Esophagus (tissue), 2 donors: ENCODE results near the gene PLA2G1B. TPM values are rescaled to one million over a fixed set of nuclear protein-coding genes. Genes with fewer than 3 reads are reported as not detected.
"Not testable (repeated sequence)": the region's sequence is repeated elsewhere in the genome, so short reads cannot be mapped to it uniquely, and the experiment has no call there.

ENCODE experiments used
- H3K27ac ChIP-seq, 2 donors: one replicate each; pipeline ENCODE4 v1.5.1; 2013; ENCODE audit warnings: low read depth in 2 of 2, mild to moderate bottlenecking in 2 of 2, inconsistent platforms in 1 of 2, low read length in 1 of 2, moderate library complexity in 1 of 2
- H3K27me3 ChIP-seq, 2 donors: one replicate each; pipeline ENCODE4 v1.6.1; 2013; ENCODE audit warnings: low read length in 2 of 2, control low read depth in 1 of 2, mild to moderate bottlenecking in 1 of 2; ENCODE audit not compliant: insufficient read depth in 2 of 2, control insufficient read depth in 1 of 2
- H3K36me3 ChIP-seq, 2 donors: one replicate each; pipeline ENCODE4 v1.6.1; 2013; ENCODE audit warnings: low read length in 1 of 2; ENCODE audit not compliant: control insufficient read depth in 2 of 2, insufficient read depth in 2 of 2
- H3K4me1 ChIP-seq, 2 donors: one replicate each; pipeline ENCODE4 v1.6.1; 2013; ENCODE audit warnings: low read length in 1 of 2; ENCODE audit not compliant: control insufficient read depth in 2 of 2, insufficient read depth in 2 of 2
- H3K4me3 ChIP-seq, 2 donors: one replicate each; pipeline ENCODE4 v1.5.1; 2013; ENCODE audit warnings: low read length in 2 of 2, mild to moderate bottlenecking in 2 of 2, low read depth in 1 of 2, moderate library complexity in 1 of 2
- H3K9me3 ChIP-seq, 2 donors: one replicate each; pipeline ENCODE4 v1.6.1; 2013; ENCODE audit warnings: mild to moderate bottlenecking in 2 of 2, low read depth in 1 of 2, low read length in 1 of 2, moderate library complexity in 1 of 2; ENCODE audit not compliant: control insufficient read depth in 2 of 2, insufficient read depth in 1 of 2
- WGBS, 2 donors: extraction: QIAGEN DNeasy Blood & Tissue Kit; methylation state at CpG; one replicate each; pipeline ENCODE4 v1.1.7; 2013; 5-methylcytosine and 5-hydroxymethylcytosine counted together
- polyA plus RNA-seq, 2 donors: library from polyadenylated mRNA; stranded (reverse); fragments of 200-250 nt; gene quantifications; one replicate each; pipeline ENCODE4 v1.2.3, GENCODE V29; 2013
- donor health status: healthy with polysubstance abuse.
- donor health status: Bipolar disorder and iron deficiency.

PLA2G1B gene
- polyA plus RNA-seq, 2 donors, result 0.25 to 0.57 TPM

DNA sequence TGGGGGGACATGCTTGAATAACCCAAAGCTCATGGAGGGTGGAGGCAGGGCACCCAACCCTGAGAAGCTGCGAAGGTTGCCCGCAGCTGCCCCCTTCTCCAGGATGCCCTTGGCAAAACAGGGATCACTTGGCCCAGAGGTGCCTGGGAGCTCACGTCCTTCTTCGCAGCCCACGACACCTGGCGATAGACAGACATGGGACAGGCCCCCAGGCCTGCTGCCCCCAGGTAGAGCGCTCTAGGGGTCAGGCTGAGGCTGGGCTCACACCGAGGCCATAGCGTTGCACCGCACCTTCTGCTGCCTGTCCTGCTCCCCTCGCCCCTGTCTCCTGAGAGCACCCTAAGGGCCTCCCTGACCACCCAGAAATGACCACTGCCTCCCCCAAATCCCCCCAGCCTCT lies 20.2 kb upstream of the PLA2G1B start:
- Histone ChIP-seq H3K36me3 (no peaks in the 10 kb centered on the region), H3K27ac (no peak overlapping the region), H3K4me3 (no peak overlapping the region), H3K4me1 (no peaks in the 10 kb centered on the region), H3K27me3 (no peaks in the 10 kb centered on the region), H3K9me3 (no peaks in the 10 kb centered on the region)
- WGBS, 2 donors, result 97 to 98% methylated on average over 11 of the region's 11 CpGs

DNA sequence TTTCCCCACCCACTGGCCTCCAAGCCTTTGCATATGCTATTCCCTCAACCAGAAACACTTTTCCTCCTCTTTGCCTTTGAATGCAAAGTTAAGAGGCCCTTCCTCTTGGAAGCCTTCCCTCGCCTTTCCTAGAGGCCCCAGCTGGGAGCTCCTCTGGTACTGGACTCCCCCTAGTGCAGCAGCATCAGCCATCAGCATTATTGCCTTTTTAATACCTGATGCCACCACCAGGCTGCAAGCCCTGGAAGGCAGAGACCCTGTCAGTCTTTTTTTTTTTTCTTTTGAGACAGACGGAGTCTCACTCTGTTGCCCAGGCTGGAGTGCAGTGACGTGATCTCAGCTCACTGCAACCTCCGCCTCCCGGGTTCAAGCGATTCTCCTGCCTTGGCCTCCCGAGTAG lies 19.1 kb upstream of the PLA2G1B start:
- Histone ChIP-seq H3K27ac (no peak overlapping the region), H3K4me3 (no peak overlapping the region), H3K9me3 (no peaks in the 10 kb centered on the region), H3K27me3 (no peaks in the 10 kb centered on the region), H3K4me1 (no peaks in the 10 kb centered on the region), H3K36me3 (no peaks in the 10 kb centered on the region)
- WGBS, 2 donors, result 89 to 91% methylated on average over 7 of the region's 7 CpGs

DNA sequence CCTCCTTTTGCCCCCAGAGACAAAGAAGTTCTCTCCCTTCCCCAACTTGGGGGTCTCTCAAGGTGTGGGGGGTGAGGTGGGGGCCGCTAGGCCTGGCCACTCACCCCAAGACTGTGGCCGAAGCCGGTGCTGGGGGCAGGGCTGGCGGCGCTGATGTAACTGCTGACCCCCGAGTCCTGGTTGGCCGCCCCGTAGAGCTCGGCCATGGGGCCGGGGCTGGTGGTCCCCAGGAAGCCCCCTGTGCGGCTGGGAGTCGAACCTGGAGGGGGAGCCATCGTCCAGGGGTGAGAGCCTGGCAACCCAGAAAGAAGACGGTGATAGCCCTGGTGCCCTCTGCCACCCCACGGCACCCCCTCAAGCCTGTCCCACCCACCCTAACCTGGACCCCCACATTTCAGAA lies 18.5 kb upstream of the PLA2G1B start:
- H3K27ac ChIP-seq, result no peak overlapping the region
- 93% methylated on average over 14 to 15 of the region's 15 CpGs for WGBS, 2 donors
- no peaks in the 10 kb centered on the region for H3K36me3 ChIP-seq
- no peaks in the 10 kb centered on the region for H3K27me3 ChIP-seq
- no peak overlapping the region for H3K4me3 ChIP-seq
- H3K9me3 ChIP-seq, result no peaks in the 10 kb centered on the region
- H3K4me1 ChIP-seq, result no peaks in the 10 kb centered on the region

DNA sequence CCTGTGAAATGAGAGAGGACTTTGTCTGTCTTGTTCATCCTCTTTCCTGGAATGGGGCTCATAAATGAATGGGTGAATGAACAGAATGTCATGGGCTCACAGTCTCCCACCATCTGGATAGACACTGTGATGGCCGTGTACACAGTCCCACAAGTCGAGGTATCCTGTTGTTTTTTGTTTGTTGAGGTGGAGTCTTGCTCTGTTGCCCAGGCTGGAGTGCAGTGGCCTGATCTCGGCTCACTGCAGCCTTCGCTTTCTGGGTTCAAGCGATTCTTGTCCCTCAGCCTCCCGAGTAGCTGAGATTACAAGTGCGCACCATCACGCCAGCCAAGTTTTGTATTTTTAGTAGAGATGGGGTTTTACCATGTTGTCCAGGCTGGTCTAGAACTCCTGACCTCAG lies 16.1 kb upstream of the PLA2G1B start:
- no peaks in the 10 kb centered on the region for H3K9me3 ChIP-seq
- no peak overlapping the region for H3K4me3 ChIP-seq
- WGBS, 2 donors, result 85% methylated on average over 8 of the region's 8 CpGs
- H3K36me3 ChIP-seq, result no peaks in the 10 kb centered on the region
- H3K27ac ChIP-seq, result no peak overlapping the region
- H3K27me3 ChIP-seq, result no peaks in the 10 kb centered on the region
- no peaks in the 10 kb centered on the region for H3K4me1 ChIP-seq

DNA sequence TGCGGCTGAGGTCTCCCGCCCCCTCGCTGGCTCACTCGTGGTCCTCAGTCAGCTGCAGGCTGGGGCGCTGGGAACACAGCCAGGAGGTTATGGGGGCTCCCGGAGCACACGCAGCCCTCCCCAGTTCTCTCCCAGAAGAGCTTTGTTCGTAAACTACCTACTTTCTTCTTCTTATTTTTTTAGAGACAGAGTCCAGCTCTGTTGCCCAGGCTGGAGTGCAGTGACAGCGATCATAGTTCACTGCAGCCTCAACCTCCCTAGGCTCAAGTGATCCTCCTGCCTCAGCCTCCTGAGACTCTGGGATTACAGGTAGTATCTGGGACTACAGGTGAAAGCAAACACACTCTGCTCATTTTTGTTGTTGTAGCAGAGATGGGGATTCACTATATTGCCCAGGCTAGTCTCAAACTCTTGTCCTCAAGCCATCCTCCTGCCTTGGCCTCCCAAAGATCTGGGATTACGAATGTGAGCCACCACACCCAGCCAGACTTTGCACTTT lies 15.5 kb upstream of the PLA2G1B start:
- 72 to 85% methylated on average over 10 of the region's 10 CpGs for WGBS, 2 donors
- no peaks in the 10 kb centered on the region for H3K27me3 ChIP-seq
- H3K4me3 ChIP-seq, result no peak overlapping the region
- no peaks in the 10 kb centered on the region for H3K4me1 ChIP-seq
- no peaks in the 10 kb centered on the region for H3K36me3 ChIP-seq
- no peaks in the 10 kb centered on the region for H3K9me3 ChIP-seq
- H3K27ac ChIP-seq, result no peak overlapping the region

DNA sequence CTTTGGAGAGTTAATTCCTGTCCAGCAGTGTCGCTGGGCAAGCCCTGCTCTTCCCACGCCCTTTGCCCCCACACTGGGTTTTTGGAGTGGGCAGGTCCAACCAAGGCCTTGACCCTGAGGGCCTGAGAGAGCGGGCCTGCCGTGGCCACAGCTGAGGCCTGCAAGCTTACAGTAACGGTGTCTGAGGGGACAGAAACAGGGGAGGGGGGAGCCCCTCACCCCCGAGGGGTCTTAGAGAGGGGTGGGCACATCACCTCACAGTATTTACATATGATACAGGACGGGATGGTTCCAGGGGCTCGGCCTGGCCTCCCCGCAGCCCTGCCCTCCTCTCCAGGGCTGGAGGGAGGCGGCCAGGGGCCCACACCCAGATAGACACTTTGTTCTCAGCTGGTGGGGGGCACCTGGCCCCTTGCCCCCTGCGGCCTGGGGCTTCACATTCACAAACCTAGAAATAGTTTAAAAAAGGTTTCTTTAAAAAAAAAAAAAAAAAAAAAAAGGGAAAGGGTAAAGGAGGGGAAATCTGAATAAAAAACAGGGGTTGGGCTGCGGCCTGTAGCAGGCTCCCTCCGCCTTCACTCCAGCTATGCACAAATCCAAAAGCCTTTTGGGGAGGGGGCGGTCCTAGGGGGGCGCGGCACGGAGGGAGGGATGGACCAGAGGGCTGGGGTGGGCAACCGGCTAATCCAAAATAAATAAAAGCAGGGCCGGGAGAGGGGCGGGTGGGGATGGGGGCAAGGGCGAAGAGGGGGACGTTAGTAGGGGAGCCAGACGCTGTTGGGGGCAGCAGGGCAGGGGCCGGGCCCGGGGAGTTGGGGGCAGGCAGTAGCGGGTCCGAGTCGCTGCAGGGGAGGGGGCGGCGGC lies 14.8 kb upstream of the PLA2G1B start:
- Histone ChIP-seq H3K27ac (no peak overlapping the region), H3K27me3 (no peaks in the 10 kb centered on the region), H3K9me3 (no peaks in the 10 kb centered on the region), H3K4me3 (no peak overlapping the region), H3K36me3 (no peaks in the 10 kb centered on the region), H3K4me1 (no peaks in the 10 kb centered on the region)
- WGBS, 2 donors, result 65 to 66% methylated on average over 25 to 30 of the region's 30 CpGs

DNA sequence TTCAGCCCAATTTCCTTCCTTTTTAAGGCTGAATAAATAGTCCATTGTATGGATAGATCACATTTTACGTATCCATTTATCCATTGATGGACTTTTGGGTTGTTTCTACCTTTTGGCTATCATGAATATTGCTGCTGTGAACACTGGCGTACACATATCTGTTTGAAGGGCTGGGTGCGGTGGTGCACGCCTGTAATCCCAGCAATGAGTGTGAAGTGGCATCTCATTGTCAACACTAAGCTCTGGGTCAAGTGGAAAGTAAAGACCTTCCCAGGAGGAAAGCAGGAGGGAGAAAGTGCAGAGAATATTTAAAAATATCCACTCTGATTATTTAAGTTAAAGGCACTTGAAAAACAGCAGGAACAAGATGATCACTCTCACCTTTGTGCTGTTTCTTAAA lies 11.7 kb upstream of the PLA2G1B start:
- Histone ChIP-seq H3K9me3 (peaks cover 2% of the 10 kb centered on the region in 2 donors), H3K27me3 (no peaks in the 10 kb centered on the region), H3K4me3 (no peak overlapping the region), H3K27ac (no peak overlapping the region), H3K4me1 (no peaks in the 10 kb centered on the region), H3K36me3 (no peaks in the 10 kb centered on the region)
- 88 to 91% methylated on average over 4 of the region's 4 CpGs for WGBS, 2 donors

DNA sequence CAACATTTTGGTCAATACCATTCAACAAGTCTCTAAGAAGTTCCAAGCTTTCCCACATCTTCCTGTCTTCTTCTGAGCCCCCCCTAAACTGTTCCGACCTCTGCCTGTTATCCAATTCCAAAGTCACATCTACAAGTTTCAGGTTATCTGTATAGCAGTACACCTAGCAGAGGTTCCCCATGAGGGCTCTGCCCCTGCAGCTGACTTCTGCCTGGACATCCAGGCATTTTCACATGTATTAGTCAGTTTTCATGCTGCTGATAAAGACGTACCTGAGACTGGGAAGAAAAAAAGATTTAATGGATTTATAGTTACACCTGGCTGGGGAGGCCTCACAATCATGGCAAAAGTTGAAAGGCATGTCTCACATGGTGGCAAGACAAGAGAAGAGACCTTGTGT lies 10.2 kb upstream of the PLA2G1B start:
- no peaks in the 10 kb centered on the region for H3K36me3 ChIP-seq
- H3K4me1 ChIP-seq, result no peaks in the 10 kb centered on the region
- H3K9me3 ChIP-seq, result peaks cover 2% of the 10 kb centered on the region in 2 donors
- no peak overlapping the region for H3K4me3 ChIP-seq
- WGBS, 2 donors, result 82 to 83% methylated on average over 2 of the region's 2 CpGs
- no peak overlapping the region for H3K27ac ChIP-seq
- H3K27me3 ChIP-seq, result no peaks in the 10 kb centered on the region

DNA sequence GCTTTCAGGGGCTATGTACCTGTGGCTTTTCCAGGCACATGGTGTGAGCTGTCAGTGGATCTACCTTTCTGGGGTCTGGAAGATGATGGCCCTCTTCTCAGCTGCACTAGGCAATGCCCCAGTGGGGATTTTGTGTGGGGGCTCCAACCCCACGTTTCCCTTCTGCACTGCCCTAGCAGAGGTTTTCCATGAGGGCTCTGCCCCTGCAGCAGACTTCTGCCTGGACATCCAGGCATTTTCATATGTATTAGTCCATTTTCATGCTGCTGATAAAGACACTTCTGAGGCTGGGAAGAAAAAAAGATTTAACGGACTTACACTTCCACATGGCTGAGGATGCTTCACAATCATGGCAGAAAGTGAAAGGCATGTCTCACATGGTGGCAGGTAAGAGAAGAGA lies 8.8 kb upstream of the PLA2G1B start:
- not testable (repeated sequence) for H3K27me3 ChIP-seq, H3K36me3 ChIP-seq, H3K4me1 ChIP-seq, H3K9me3 ChIP-seq, H3K4me3 ChIP-seq, H3K27ac ChIP-seq
- 91 to 95% methylated on average over 2 of the region's 2 CpGs for WGBS, 2 donors

DNA sequence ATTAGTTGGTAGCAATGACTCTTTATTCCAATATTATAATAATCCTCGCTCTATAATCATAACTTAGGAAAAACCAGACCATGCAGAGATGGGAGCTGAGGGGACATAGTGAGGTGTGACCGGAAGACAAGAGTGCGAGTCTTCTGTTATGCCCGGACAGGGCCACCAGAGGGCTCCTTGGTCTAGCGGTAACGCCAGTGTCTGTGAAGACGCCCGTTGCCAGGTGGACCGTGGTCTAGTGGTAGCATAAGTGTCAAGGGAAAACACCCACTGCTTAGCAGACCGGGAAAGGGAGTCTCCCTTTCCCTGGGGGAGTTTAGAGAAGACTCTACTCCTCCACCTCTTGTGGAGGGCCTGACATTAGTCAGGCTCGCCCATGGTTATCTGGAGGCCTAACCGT lies 7.9 kb upstream of the PLA2G1B start:
- not testable (repeated sequence) for H3K9me3 ChIP-seq, H3K4me3 ChIP-seq, H3K27me3 ChIP-seq, H3K36me3 ChIP-seq, H3K27ac ChIP-seq, H3K4me1 ChIP-seq
- 18 to 20% methylated on average over 12 of the region's 12 CpGs for WGBS, 2 donors
